ENCODE measurements around the gene OR8G1.

- TF ChIP-seq, protein P1, sequence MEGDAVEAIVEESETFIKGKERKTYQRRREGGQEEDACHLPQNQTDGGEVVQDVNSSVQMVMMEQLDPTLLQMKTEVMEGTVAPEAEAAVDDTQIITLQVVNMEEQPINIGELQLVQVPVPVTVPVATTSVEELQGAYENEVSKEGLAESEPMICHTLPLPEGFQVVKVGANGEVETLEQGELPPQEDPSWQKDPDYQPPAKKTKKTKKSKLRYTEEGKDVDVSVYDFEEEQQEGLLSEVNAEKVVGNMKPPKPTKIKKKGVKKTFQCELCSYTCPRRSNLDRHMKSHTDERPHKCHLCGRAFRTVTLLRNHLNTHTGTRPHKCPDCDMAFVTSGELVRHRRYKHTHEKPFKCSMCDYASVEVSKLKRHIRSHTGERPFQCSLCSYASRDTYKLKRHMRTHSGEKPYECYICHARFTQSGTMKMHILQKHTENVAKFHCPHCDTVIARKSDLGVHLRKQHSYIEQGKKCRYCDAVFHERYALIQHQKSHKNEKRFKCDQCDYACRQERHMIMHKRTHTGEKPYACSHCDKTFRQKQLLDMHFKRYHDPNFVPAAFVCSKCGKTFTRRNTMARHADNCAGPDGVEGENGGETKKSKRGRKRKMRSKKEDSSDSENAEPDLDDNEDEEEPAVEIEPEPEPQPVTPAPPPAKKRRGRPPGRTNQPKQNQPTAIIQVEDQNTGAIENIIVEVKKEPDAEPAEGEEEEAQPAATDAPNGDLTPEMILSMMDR (IDR thresholded peaks at IDR 0.05 in 2 of 3, conservative IDR thresholded peaks at IDR 0.05 in 1 of 3; ENCODE audit: control insufficient read depth in 2 of 3, extremely low read depth in 1 of 3, insufficient read depth in 1 of 3, low read depth in 3 of 3, low read length in 3 of 3) = no peak
- TF ChIP-seq, protein P2, sequence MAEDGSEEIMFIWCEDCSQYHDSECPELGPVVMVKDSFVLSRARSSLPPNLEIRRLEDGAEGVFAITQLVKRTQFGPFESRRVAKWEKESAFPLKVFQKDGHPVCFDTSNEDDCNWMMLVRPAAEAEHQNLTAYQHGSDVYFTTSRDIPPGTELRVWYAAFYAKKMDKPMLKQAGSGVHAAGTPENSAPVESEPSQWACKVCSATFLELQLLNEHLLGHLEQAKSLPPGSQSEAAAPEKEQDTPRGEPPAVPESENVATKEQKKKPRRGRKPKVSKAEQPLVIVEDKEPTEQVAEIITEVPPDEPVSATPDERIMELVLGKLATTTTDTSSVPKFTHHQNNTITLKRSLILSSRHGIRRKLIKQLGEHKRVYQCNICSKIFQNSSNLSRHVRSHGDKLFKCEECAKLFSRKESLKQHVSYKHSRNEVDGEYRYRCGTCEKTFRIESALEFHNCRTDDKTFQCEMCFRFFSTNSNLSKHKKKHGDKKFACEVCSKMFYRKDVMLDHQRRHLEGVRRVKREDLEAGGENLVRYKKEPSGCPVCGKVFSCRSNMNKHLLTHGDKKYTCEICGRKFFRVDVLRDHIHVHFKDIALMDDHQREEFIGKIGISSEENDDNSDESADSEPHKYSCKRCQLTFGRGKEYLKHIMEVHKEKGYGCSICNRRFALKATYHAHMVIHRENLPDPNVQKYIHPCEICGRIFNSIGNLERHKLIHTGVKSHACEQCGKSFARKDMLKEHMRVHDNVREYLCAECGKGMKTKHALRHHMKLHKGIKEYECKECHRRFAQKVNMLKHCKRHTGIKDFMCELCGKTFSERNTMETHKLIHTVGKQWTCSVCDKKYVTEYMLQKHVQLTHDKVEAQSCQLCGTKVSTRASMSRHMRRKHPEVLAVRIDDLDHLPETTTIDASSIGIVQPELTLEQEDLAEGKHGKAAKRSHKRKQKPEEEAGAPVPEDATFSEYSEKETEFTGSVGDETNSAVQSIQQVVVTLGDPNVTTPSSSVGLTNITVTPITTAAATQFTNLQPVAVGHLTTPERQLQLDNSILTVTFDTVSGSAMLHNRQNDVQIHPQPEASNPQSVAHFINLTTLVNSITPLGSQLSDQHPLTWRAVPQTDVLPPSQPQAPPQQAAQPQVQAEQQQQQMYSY (CRISPR knock-in tag; IDR thresholded peaks at IDR 0.05) = no peak
- TF ChIP-seq, protein P3, sequence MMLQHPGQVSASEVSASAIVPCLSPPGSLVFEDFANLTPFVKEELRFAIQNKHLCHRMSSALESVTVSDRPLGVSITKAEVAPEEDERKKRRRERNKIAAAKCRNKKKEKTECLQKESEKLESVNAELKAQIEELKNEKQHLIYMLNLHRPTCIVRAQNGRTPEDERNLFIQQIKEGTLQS (IDR thresholded peaks at IDR 0.05; ENCODE audit: borderline replicate concordance, extremely low read depth, low read depth, low read length) = no peak
- TF ChIP-seq, protein P4, sequence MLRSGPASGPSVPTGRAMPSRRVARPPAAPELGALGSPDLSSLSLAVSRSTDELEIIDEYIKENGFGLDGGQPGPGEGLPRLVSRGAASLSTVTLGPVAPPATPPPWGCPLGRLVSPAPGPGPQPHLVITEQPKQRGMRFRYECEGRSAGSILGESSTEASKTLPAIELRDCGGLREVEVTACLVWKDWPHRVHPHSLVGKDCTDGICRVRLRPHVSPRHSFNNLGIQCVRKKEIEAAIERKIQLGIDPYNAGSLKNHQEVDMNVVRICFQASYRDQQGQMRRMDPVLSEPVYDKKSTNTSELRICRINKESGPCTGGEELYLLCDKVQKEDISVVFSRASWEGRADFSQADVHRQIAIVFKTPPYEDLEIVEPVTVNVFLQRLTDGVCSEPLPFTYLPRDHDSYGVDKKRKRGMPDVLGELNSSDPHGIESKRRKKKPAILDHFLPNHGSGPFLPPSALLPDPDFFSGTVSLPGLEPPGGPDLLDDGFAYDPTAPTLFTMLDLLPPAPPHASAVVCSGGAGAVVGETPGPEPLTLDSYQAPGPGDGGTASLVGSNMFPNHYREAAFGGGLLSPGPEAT (IDR thresholded peaks at IDR 0.05; ENCODE audit: low read depth) = no peak
- TF ChIP-seq IKZF1 (conservative IDR thresholded peaks at IDR 0.05) (no peak), POLR2AphosphoS2 (IDR thresholded peaks at IDR 0.05; ENCODE audit: low read depth, low read length) (no peak), NBN (IDR thresholded peaks at IDR 0.05) (no peak), CHD2 (IDR thresholded peaks at IDR 0.05; ENCODE audit: borderline replicate concordance, low read depth, low read length) (no peak), BRCA1 (IDR thresholded peaks at IDR 0.05; ENCODE audit: low read depth, low read length) (no peak)
- TF ChIP-seq, protein P5, sequence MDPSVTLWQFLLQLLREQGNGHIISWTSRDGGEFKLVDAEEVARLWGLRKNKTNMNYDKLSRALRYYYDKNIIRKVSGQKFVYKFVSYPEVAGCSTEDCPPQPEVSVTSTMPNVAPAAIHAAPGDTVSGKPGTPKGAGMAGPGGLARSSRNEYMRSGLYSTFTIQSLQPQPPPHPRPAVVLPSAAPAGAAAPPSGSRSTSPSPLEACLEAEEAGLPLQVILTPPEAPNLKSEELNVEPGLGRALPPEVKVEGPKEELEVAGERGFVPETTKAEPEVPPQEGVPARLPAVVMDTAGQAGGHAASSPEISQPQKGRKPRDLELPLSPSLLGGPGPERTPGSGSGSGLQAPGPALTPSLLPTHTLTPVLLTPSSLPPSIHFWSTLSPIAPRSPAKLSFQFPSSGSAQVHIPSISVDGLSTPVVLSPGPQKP (IDR thresholded peaks at IDR 0.05; ENCODE audit: low read depth, low read length) = no peak
Observed at GRCh38 chr11:124219126-124219525, 21.8 kb upstream of the OR8G1 start.
